HG03064 (cell line): ENCODE results near the gene TSSK2.

ENCODE experiments used
- ATAC-seq: cut with Tn5 transposase; IDR thresholded peaks from one replicate; pipeline ENCODE4 v1.9.1; 2021; ENCODE audit warnings: low read depth; ENCODE audit not compliant: unreplicated experiment

Gene TSSK2

GRCh38 chr22:19105867-19106802 lies 25.0 kb upstream of the TSSK2 start:
- no peak for ATAC-seq

GRCh38 chr22:19106886-19107729 lies 24.0 kb upstream of the TSSK2 start:
- ATAC-seq, result no peak

DNA sequence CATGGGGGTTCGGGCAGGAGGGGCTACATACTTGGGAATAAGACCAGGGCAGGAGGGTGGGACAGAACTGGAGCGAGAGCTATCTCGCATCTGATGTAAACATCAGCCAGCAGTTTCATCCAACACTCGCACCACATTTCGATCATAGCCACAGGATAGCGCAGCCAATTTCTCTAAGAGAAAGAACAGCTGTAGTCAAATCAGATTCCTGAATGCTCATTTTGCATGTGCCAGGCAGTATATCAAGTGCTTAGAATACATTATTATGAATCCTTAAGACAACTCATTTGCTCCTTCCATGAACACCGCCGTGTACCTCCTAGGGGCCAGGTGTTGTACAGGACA lies 23.4 kb upstream of the TSSK2 start:
- ATAC-seq, result no peak

GRCh38 chr22:19108807-19109197 lies 22.3 kb upstream of the TSSK2 start:
- ATAC-seq, result no peak

DNA sequence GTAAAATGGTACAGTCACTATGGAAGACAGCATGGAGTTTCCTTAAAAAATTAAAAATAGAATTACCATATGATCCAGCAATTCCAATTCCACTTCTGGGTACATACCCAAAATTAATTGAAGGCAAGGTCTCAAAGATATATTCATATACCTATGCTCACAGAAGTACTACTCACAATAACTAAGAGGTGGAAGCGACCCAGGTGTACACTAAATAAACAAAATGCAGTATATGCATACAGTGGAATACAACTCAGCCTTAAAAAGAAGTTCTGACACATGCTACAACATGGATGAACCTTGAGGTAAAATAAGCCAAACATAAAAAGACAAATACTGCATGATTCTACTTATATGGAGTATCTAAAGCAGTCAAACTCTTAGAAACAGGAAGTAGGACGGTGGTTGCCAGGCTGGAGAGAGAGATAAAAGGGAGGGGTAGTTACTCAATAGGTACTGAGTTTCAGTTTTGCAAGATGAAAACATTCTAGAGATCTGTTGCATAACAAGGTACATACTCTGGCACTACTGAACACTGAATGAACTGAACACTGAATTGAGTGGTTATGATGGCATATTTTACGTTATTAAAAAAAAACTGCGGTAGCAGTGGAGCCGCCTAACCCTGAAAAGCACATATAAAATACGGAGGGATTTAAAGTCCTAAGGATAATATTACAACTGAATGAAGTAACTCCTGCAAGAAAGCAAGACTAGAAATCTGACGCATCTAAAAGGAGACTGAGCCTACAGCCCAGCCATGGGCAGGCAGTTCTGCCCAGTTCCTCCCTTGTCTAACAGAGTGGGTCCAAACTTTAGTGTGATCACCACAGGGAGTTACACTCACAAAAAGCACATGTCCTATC lies 21.7 kb upstream of the TSSK2 start:
- ATAC-seq, result peak; percentile 76

DNA sequence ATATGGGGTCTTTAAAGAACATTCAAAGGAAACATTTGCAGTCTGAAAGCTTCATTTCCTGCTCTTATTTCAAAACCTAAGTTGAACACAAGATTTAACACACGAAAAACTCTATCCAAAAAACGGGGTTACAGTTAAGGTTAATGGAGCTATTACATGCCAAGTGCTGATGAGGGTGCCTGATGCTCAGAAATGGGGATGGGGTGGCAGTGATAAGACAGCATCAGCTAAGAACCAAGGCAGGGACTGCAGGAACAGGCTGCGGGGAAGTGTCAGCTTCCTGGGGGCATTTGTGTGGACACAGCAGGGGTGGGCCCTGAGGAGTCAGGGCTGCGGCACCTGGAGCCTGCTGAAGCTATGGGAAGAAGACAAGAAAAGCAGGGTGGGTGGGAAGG lies 21.0 kb upstream of the TSSK2 start:
- ATAC-seq, result no peak

DNA sequence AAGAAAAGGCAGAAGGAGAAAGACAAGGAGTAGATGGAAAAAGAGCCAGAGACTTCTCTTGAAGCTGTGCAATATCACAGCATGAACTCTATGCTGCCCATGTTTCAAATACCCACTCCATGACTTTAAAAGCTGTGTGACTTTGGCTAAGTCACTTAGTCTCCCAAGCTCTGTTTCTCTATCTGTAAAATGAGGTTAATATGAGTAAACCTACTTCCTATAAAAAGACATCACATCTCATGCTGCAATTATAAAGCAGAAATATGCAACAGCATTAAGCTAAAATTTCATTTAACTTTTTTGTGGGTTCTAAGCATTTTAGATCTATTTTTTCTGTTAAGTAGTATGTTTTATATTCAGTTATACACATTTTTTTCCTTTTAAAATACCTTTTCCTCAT lies 20.5 kb upstream of the TSSK2 start:
- ATAC-seq, result no peak

- ATAC-seq, result no peak
Observed at GRCh38 chr22:19111140-19111539, 20.0 kb upstream of the TSSK2 start.

GRCh38 chr22:19111584-19111983 lies 19.5 kb upstream of the TSSK2 start:
- no peak for ATAC-seq

GRCh38 chr22:19113429-19113828 lies 17.7 kb upstream of the TSSK2 start:
- ATAC-seq, result no peak

DNA sequence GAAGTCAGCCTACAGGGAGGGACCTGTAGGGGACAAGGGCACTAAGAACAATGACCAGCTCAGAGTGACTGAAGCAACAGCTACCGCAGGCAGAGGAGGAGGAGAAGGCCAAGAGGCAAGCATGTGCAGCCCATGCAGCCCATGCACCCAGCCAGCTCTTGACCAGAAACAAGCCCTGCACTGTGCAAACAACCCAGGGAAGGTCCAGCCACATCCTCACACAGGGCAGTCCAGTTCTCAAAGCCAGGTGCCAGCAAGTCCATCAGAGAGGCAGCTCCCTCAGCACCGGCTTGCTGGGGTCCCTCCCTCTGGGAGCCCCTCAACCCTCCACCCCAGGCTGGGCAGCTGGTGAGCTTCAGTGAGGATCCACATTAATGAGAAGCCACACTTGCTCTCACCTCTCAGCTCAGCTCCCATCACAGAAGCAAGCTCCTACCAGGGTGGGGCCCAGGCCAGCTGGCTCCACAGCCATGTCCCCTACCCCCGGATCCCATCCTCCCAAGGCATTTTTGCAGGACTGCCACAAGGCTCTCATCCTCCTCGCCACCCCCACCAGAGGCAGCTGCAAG lies 16.0 kb upstream of the TSSK2 start:
- ATAC-seq, result no peak

DNA sequence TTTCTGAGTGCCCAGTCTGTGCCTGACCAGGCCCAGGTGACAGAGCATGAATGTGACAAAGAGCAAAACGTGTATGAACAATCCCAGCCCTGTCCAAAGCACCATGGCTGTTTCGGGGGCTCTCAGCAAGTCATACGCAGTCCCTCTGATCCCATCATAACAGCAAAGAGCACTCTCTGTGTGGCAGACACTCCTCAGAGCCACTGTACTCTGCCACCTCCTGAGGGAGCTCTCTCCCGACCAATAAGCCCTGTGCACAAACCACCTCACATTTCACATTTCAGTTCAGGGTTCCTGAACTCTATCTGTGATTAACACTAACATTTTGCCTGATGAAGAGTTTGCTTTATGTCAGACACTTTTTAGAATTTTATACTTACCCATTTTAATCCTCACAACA lies 15.5 kb upstream of the TSSK2 start:
- no peak for ATAC-seq

DNA sequence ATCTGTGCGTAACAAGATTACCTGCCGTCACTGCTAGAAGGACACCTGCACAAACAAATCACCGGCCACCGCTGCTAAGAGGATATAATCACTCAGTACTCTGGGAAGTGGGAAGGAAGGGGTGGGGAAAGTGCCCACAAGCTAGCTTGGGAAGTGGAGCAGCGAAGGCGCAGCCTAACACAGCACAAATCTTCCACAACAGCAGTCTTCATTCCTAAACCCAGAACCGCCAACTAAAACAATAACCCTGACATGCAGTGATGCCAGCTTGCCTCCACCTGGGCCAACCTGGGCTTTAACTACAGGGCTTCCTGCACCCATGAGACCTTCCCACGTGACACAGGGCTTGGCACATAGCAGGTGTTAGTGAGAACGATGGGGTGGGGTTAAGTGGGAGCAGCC lies 14.0 kb upstream of the TSSK2 start:
- no peak for ATAC-seq

GRCh38 chr22:19118329-19118880 lies 12.7 kb upstream of the TSSK2 start:
- ATAC-seq, result no peak

GRCh38 chr22:19119949-19120348 lies 11.2 kb upstream of the TSSK2 start:
- ATAC-seq, result no peak

GRCh38 chr22:19120829-19121630 lies 10.1 kb upstream of the TSSK2 start:
- ATAC-seq, result no peak

DNA sequence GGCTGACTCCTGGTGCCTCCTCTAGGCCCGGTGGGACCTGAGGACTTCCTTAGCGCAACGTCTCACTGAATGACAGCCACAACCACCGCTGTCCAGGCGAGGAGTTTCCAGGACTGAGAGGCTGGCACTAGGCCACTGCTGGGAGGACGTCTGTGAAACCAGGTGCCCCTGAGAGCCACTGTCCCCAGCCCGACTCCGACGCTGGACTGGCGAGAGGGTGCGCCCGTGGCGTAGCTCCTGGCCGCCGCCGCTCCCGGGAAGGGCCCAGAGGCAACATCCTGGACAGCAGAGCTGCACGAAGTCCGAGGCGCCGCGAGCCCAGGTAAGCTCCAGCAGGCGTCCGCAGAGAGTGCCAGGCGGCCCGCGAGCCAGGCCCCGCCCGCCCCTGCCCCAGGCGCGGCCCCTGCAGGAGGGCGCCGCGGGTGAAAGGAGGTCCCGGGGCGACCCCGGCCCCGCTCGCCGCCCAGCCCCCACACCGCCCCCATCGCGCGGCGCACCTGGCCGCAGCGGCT lies 9.4 kb upstream of the TSSK2 start:
- ATAC-seq, result peak; percentile 18

- peak; percentile 72 for ATAC-seq
Observed at GRCh38 chr22:19122143-19122751, 8.9 kb upstream of the TSSK2 start, which contains the start of gene DGCR2. Gene DGCR2, minus strand, starts transcription at chr22:19122412. Its CDS starts 206 bp downstream, at chr22:19122206.
